DMS 273 (cell line): Measurements from ENCODE around the gene SEBOX.

Experiments
- DNase-seq: peaks from one replicate; lab custom pipeline; 2025; ENCODE audit not compliant: unreplicated experiment; lab: John Stamatoyannopoulos, UW

SEBOX gene

GRCh38 chr17:28320215-28321061 is 44.6 kb downstream of the SEBOX start:
- no peak for DNase-seq

GRCh38 chr17:28319598-28319935 is 45.4 kb downstream of the SEBOX start:
- peak; percentile 59 for DNase-seq

DNA sequence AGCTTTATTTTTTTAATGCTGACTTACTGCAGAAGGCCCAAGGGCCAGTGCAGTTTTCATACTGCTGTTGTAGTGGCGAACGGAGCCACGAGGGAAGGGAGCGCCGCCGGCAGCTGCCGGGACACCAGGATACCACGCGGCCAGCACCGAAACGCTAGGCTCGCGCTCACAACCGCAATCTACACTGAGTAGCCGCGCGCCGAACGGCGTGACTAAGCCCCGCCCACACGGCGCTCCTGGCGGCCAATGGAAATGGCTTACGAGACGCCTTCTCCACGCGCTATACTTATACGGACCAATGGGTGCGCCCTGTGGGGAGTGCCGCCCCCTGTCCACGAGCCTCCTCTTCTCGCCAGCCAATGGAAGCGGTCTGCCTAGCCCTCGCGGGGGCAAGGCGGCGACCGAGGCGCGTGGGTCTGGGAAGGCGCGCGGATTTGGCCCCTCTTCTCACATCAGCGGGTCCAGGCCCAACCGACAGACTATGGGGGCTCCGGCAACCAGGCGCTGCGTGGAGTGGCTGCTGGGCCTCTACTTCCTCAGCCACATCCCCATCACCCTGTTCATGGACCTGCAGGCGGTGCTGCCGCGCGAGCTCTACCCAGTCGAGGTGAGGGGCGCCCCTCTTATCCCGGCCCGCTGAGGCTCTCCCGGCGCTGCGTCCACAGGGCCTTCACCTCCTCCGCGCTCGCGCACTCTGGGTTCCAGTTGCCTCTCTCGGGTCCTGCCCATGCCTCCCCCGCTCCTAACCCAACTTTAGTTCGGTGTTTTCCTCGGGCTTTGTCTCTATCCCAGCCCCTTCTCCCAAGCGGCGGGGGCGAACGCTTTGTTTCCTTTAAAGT is 46.0 kb downstream of the SEBOX start, which contains the start of gene TMEM97:
Gene TMEM97 (plus strand): TSS at position 442 of the 839 bp plus-strand sequence. CDS start 40 bp downstream, at position 482.
- peak; percentile 99 for DNase-seq

DNA sequence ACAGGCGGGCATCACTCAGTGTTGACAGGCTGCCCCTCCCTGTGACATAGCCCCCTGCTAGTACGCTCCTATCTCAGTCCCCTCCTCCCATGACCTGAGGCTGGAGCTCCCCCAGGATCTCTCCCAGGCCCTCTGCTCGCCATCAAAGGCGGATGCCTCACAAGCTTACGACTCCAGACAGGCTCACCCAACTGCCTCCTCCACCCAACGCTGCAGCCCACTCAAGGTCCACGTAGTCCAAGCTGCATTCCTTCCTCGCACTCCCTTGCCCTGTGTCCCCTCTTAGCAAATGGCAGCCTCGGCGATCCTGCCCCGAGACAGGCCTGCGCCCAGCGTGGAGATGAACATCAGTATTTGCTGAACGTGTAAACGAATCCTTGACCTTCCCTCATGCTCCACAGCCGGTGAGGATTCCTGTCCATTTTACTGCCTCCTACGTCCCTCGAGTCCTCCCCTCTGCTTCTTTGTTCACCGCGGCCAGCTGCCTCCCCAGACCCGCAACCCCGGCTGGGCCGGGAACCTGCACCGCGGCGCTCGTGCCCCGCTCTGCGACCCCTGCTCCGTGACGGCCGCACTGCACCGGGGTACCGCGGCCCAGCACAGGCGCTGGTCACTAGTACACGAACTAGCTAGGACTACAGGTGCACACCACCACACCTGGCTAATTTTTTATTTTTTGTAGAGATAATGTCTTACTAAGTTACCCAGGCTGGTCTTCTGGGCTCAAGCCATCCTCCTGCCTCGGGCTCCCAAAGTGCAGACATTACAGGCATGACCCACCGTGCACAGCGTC is 46.8 kb downstream of the SEBOX start:
- peak; percentile 56 for DNase-seq

DNA sequence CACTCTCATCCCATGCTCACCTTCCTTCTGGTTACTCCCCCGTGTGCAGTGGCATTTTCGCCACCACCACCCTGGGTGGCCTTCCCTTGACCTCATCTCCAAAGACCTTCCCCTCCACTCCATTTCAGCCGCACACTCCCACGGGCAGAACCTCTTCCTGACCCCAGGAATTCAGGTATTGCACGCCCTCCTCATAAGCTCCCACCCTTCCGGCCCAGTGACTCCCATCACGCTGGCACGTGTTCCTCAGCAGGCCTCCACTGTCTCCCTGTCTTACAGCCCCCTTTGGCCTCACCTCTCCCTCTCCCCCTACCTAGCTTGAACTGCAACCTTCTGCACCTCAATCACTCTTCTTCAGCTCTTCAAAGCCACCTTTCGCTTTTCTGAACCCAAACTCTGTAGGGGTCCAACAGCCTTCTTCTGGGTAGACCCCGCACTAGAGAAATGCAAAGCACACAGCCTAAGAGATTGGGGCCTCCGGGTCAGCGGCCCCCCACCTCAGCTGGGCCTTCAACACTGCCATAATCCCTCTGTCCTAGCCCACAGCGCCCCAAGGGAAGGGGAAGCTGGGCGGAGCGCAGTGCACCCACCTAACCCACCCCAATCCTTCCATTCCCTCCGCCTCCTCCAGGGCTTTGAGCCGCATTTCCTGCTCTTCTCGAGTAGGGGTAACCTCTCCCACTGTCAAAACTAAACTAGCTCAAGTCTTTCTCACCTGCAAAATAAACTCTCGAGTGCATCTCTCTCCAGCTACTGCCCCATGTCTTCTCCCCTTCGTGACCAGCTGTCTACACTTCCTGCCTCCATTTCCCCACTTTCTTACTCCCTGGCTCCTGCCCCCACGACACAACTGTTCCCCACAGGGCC is 47.7 kb downstream of the SEBOX start:
- DNase-seq: no peak

GRCh38 chr17:28315846-28316705 is 48.9 kb downstream of the SEBOX start:
- DNase-seq: no peak

DNA sequence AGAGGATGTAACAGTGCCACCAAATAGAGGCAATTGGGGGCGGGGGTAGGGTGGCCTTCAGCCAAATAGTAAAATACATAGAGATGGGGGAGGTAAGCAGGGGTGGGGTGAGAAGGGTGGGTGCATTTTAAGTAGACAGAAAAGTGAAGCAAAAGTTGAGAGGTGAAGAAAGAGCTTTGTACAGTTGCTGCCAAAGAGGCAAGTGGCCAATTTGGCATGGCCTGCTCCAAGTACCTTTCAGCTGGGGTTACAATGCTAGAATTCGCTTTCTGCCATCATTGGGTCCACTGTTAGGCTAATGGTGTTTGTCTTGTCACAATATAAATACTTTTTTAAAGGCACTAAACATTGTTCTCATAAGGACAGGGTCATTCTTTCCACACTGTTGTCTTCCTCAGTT is 51.2 kb downstream of the SEBOX start:
- no peak for DNase-seq
